Posterior cingulate gyrus (tissue), 11 donors: ENCODE data around the gene CTCF.
"Not testable (repeated sequence)": the region's sequence is repeated elsewhere in the genome, so short reads cannot be mapped to it uniquely, and the experiment has no call there.

ENCODE experiments used
- DNase-seq, 10 donors: peaks; one replicate each; pipeline versions ENCODE4 v3.0.0 to v3.0.0-alpha.2; 2020 to 2021; ENCODE audit warnings: mixed read lengths in 3 of 10
- intact Hi-C: fragments of 100-400 bp; cut with DNase I; formaldehyde crosslinking; loops from one replicate; pipeline ENCODE4 v1.15.1; 2023

The CTCF gene, protein sequence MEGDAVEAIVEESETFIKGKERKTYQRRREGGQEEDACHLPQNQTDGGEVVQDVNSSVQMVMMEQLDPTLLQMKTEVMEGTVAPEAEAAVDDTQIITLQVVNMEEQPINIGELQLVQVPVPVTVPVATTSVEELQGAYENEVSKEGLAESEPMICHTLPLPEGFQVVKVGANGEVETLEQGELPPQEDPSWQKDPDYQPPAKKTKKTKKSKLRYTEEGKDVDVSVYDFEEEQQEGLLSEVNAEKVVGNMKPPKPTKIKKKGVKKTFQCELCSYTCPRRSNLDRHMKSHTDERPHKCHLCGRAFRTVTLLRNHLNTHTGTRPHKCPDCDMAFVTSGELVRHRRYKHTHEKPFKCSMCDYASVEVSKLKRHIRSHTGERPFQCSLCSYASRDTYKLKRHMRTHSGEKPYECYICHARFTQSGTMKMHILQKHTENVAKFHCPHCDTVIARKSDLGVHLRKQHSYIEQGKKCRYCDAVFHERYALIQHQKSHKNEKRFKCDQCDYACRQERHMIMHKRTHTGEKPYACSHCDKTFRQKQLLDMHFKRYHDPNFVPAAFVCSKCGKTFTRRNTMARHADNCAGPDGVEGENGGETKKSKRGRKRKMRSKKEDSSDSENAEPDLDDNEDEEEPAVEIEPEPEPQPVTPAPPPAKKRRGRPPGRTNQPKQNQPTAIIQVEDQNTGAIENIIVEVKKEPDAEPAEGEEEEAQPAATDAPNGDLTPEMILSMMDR

DNA sequence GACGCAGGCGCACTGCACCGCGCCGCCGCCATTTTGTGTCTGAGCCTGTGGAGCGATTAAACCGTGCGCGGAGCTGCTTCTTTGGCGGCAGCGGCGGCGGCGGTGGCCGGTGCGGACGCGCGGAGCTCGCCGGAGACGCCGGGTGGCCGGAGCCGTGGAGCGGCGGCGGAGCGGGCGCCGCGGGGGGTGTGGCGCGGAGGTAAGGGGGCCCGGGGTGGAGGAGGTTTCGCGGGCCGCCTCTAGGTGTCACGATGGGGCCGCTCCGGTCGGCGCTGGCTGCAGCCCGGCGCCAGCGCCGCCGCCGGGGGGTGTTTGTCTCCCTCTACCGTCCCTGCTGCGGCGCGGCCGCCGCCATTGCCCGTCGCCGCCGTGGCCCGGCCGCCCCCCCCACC is at the start of gene CTCF:
CTCF (plus strand) TSS at position 1 of the 392 bp plus-strand sequence. CDS start 48,307 bp downstream, outside the sequence.
- DNase-seq: peak in 8 of 10 donors; percentile 53 to 90 (median 75)
- intact Hi-C loops: loop anchor here (1.0 to 5.0 kb wide), 4 partner anchors 41 to 106 kb away; partner anchors contain the start of genes ACD and PARD6A

DNA sequence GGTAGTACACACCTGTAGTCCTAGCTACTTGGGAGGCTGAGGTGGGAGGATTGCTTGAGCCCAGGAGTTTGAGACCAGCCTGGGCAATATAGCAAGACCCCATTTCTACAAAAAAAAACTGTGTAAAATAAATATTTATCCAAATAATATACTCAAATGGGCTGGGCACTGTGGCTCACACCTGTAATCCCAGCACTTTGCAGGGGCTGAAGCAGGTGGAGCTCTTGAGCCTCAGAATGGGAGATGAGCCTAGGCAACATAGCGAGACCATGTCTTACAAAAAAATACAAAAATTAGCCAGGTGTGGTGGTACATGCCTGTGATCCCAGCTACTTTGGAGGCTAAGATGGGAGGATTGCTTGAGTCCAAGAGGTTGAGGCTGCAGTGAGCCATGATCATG is 48.4 kb upstream of the CTCF start:
- DNase-seq, intact Hi-C loops: not testable (repeated sequence)

- DNase-seq: peak in 5 of 10 donors; percentile 49 to 89 (median 56)
- intact Hi-C loops: no loop called here
Observed at GRCh38 chr16:67514382-67514828, 47.9 kb upstream of the CTCF start.

- no peak for DNase-seq
- intact Hi-C loops: loop anchor here (5.0 kb wide), 1 partner anchor 34 kb away; the partner anchor contains the start of genes AGRP and ATP6V0D1
Observed at GRCh38 chr16:67516296-67517154, 45.8 kb upstream of the CTCF start.

- no peak for DNase-seq
- intact Hi-C loops: loop anchor here (5.0 kb wide), 1 partner anchor 35 kb away; the partner anchor contains the start of genes AGRP and ATP6V0D1
Observed at GRCh38 chr16:67517155-67517445, 45.2 kb upstream of the CTCF start.

GRCh38 chr16:67517661-67518423 is 44.5 kb upstream of the CTCF start:
- DNase-seq: no peak
- intact Hi-C loops: loop anchor here (5.0 kb wide), 1 partner anchor 36 kb away; the partner anchor contains the start of genes AGRP and ATP6V0D1

- intact Hi-C loops: loop anchor here (5.0 kb wide), 1 partner anchor 36 kb away; the partner anchor contains the start of genes AGRP and ATP6V0D1
- no peak for DNase-seq
Observed at GRCh38 chr16:67518676-67519075, 43.6 kb upstream of the CTCF start.

- intact Hi-C loops: loop anchor here (5.0 kb wide), 1 partner anchor 37 kb away; the partner anchor contains the start of genes AGRP and ATP6V0D1
Observed at GRCh38 chr16:67519242-67519641, 43.1 kb upstream of the CTCF start.

DNA sequence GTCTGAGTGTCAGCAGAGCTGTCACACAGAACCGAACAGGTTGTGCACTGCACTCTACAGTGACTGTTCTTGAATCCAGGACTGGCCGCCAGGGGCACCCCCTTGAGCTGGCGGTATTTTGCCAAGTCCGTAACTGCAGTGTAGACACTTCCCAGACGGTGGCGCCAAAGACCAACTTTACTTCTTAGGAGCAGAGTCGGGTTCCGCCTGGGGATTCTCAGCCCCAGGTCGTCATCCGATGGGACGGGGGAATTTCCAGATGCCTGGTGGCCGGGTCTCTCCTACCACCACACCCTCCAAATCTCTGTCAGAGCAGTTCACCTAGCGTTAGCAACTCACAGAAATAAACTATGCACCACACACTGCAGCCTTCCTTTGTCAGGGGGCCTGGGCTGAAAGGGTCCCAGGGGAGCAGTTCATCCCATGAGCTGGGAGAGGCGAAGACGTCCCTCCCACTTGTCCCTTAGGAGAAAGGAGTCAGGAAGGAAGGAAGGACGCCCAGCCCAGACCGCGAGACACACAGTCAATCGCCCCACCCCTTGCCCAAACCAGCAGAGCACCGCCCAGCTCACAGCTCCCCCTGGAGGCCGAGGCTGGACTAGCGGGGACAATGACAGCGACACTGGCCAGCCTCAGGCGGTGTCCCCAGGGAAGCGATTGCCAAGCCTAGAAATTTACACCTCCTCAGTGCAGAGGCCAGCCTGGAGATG is 41.1 kb upstream of the CTCF start:
- DNase-seq: peak; percentile 86 to 99 (median 96)
- intact Hi-C loops: loop anchor here (1.0 to 10.0 kb wide), 3 partner anchors 41 to 324 kb away; partner anchors contain the start of genes CENPT, CTCF, NUTF2 and THAP11

More at GRCh38 chr16:67519242-67519641, 43.1 kb upstream of the CTCF start:
- DNase-seq: no peak

DNA sequence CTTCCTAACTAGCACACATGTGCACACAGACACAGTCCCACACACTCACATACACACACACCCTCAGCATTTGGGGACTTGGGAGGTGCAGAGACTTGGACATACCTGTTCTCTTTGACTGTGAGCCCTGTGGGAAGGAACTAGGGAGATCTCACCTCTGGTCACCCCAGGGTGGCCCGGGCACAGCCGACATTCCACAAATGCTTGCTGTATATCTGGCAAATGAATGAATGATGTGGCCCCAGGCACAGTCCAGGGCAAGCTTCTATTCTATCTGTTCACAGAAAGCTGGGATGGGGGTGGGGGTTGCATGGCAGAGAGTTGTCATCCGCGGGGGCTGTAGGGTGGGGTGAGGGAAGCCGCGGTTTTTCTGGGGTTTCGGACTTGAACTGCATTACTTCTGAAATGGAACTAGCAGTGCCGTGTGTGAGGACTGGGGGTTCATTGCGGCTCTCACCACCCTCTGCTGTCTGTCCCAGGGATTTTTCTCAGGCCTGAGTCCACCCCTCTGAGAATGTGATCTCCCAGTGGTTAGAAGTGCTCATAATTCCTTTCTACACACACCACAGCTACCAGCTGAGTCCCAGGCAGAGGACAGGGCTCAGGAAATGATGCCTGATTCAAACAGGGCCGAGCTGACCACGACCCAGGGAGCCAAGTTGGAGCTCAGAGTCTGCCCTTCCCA is 37.0 kb upstream of the CTCF start:
- intact Hi-C loops: loop anchor here (10.0 kb wide), 1 partner anchor 319 kb away; the partner anchor contains the start of genes CENPT, NUTF2 and THAP11
- no peak for DNase-seq

- no peak for DNase-seq
- intact Hi-C loops: loop anchor here (10.0 kb wide), 1 partner anchor 319 kb away; the partner anchor contains the start of genes CENPT, NUTF2 and THAP11
Observed at GRCh38 chr16:67526149-67526791, 36.1 kb upstream of the CTCF start.

DNA sequence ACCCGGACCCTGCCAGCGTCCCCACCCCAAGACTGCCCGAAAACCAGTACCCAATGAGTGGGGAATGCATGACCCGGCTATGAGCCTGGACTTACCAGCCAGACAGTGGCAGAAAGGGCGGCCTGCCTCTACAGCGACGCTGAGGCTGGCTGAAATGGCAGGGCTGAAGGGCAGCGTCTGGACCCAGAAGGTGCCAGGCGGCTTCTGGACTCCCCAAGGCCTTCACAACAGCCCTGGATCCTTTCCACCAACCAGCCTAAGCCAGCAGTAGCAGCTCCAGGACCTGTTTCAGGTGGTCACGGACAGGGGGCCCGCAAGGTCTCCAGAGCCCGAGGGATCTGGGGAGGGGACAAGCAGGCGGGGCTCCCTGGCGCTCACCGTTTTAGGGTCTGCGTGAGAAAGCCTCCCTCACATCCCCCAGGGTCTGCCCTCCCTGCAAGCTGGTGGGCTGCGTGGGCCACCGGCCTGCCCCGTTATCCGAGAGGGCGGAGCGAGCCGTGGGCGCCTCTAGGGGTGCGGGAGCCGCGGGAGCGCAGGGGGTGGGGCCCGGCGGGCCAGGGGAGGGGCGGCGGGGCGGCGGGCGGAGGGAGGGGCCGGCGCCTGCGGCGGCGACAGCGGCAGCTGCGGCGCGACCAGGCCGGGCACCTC is 34.0 kb upstream of the CTCF start, which contains the start of gene RIPOR1:
RIPOR1 (plus strand) TSS at position 608 of the 648 bp plus-strand sequence. CDS start 9,618 bp downstream, outside the sequence.
- intact Hi-C loops: loop anchor here (10.0 kb wide), 1 partner anchor 316 kb away; the partner anchor contains the start of genes CENPT, NUTF2 and THAP11

GRCh38 chr16:67528870-67529581 is 33.3 kb upstream of the CTCF start:
- peak in 1 of 10 donors; percentile 89 for DNase-seq
- intact Hi-C loops: loop anchor here (10.0 kb wide), 1 partner anchor 316 kb away; the partner anchor contains the start of genes CENPT, NUTF2 and THAP11

More for the DNA sequence above, 34.0 kb upstream of the CTCF start, which contains the start of gene RIPOR1:
- peak in 6 of 10 donors; percentile 61 to 94 (median 83) for DNase-seq

DNA sequence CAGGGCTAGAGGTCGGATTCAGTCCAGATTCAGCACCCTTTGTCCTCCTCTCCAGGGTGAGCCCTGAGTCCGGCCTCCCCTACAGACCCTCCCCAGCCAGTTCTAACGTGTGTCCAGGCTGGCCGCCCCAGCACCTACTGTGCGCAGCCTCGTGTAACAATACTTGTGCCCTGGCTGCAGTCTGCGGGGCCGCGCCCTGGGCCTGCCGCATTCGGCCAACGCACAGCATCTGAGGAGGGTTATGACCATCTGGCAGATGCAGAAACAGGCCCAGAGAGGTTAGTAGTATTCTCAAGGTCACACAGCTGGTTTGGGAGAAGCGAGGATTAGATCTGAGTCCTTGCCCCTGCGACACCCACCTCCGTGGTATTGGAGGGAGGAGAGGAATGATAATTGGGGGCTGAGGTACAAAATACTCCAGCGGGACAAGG is 32.7 kb upstream of the CTCF start:
- intact Hi-C loops: loop anchor here (10.0 kb wide), 1 partner anchor 315 kb away; the partner anchor contains the start of genes CENPT, NUTF2 and THAP11
- DNase-seq: no peak
